ENCODE results near the gene PPP2R2B. TPM values are rescaled to one million over a fixed set of nuclear protein-coding genes. Genes with fewer than 3 reads are reported as not detected.

The PPP2R2B gene
- total RNA-seq, 1 experiment from 2014 or later = 20.3 TPM

DNA sequence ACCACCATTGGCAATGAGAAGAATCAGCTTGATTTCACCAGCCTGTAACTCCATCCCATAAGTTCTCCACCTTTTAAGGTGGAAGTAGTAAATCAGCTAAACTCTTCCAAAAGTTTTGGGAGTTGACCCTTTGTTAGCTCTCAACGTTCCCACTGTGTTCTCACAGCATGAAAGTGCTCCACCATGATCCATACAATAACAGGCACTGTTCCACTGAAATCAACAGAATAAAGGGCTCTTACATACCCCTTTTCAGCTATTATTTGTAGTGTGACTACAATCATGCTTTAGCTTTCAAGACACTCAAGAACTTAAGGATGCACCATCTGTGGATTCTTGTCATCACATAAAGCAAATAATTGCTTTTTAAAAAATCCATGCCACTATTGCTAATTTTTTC is 81.6 kb downstream of the PPP2R2B start:
- ATAC-seq (peak; percentile 65), DNase-seq (ENCODE audit: low spot score) (no peak)
- Mint-ChIP-seq H3K27ac (no peak overlapping the region), H3K36me3 (no peaks in the 10 kb centered on the region), H3K4me1 (peaks cover 67% of the 10 kb centered on the region), H3K27me3 (ENCODE audit: low read depth) (no peaks in the 10 kb centered on the region), H3K4me3 (no peak overlapping the region), H3K9me3 (no peaks in the 10 kb centered on the region)
- ChIA-PET CTCF (interaction anchor here (1.3 kb wide), 1 partner anchor 169 kb away, joined by 3 read pairs; no protein-coding TSS in a partner anchor), POLR2A (no interaction called here)
- TF ChIP-seq CBFB (CRISPR knock-in tag; IDR thresholded peaks at IDR 0.05; ENCODE audit: low read depth) = no peak
- no peak for TF ChIP-seq NR1H2 (CRISPR knock-in tag; IDR thresholded peaks at IDR 0.05)
- no peak for TF ChIP-seq NFATC4 (CRISPR knock-in tag; IDR thresholded peaks at IDR 0.05)

DNA sequence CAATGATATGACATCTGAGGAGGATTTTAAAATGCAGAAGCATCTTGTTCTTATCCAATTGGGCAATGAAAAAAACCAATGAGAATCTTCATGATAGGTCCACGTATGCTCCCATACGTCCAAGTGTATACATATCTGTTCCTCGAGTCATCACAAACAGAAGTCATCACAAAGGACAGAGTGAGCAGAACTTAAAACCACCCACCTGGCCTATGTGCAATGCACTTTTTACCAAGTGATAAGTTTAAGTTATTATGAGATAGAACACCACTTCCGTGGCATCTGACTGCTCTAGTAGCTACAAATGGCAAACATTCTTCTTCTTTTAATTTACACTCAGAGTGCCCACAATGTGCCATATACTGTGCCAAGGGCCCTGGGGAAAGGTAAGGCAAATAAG is 82.4 kb downstream of the PPP2R2B start:
- CTCF ChIA-PET = no interaction called here
- ATAC-seq (no peak), DNase-seq (ENCODE audit: low spot score) (no peak)
- no peaks in the 10 kb centered on the region for H3K36me3 Mint-ChIP-seq
- no peak overlapping the region for H3K4me3 Mint-ChIP-seq
- POLR2A ChIA-PET = no interaction called here
- TF ChIP-seq, protein P1, sequence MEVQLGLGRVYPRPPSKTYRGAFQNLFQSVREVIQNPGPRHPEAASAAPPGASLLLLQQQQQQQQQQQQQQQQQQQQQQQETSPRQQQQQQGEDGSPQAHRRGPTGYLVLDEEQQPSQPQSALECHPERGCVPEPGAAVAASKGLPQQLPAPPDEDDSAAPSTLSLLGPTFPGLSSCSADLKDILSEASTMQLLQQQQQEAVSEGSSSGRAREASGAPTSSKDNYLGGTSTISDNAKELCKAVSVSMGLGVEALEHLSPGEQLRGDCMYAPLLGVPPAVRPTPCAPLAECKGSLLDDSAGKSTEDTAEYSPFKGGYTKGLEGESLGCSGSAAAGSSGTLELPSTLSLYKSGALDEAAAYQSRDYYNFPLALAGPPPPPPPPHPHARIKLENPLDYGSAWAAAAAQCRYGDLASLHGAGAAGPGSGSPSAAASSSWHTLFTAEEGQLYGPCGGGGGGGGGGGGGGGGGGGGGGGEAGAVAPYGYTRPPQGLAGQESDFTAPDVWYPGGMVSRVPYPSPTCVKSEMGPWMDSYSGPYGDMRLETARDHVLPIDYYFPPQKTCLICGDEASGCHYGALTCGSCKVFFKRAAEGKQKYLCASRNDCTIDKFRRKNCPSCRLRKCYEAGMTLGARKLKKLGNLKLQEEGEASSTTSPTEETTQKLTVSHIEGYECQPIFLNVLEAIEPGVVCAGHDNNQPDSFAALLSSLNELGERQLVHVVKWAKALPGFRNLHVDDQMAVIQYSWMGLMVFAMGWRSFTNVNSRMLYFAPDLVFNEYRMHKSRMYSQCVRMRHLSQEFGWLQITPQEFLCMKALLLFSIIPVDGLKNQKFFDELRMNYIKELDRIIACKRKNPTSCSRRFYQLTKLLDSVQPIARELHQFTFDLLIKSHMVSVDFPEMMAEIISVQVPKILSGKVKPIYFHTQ (CRISPR knock-in tag; IDR thresholded peaks at IDR 0.05) = no peak
- TF ChIP-seq FOXP1 (CRISPR knock-in tag; IDR thresholded peaks at IDR 0.05; ENCODE audit: borderline replicate concordance) (no peak), ZNF317 (CRISPR knock-in tag; IDR thresholded peaks at IDR 0.05; ENCODE audit: borderline replicate concordance, low read depth) (no peak), SP1 (CRISPR knock-in tag; conservative IDR thresholded peaks at IDR 0.05) (no peak), PRRX2 (CRISPR knock-in tag; IDR thresholded peaks at IDR 0.05) (no peak), NR1H2 (CRISPR knock-in tag; IDR thresholded peaks at IDR 0.05) (no peak), TP53 (CRISPR knock-in tag; IDR thresholded peaks at IDR 0.05) (no peak)
- TF ChIP-seq, protein P2, sequence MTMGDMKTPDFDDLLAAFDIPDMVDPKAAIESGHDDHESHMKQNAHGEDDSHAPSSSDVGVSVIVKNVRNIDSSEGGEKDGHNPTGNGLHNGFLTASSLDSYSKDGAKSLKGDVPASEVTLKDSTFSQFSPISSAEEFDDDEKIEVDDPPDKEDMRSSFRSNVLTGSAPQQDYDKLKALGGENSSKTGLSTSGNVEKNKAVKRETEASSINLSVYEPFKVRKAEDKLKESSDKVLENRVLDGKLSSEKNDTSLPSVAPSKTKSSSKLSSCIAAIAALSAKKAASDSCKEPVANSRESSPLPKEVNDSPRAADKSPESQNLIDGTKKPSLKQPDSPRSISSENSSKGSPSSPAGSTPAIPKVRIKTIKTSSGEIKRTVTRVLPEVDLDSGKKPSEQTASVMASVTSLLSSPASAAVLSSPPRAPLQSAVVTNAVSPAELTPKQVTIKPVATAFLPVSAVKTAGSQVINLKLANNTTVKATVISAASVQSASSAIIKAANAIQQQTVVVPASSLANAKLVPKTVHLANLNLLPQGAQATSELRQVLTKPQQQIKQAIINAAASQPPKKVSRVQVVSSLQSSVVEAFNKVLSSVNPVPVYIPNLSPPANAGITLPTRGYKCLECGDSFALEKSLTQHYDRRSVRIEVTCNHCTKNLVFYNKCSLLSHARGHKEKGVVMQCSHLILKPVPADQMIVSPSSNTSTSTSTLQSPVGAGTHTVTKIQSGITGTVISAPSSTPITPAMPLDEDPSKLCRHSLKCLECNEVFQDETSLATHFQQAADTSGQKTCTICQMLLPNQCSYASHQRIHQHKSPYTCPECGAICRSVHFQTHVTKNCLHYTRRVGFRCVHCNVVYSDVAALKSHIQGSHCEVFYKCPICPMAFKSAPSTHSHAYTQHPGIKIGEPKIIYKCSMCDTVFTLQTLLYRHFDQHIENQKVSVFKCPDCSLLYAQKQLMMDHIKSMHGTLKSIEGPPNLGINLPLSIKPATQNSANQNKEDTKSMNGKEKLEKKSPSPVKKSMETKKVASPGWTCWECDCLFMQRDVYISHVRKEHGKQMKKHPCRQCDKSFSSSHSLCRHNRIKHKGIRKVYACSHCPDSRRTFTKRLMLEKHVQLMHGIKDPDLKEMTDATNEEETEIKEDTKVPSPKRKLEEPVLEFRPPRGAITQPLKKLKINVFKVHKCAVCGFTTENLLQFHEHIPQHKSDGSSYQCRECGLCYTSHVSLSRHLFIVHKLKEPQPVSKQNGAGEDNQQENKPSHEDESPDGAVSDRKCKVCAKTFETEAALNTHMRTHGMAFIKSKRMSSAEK (CRISPR knock-in tag; IDR thresholded peaks at IDR 0.05; ENCODE audit: borderline replicate concordance) = no peak
- TF ChIP-seq, protein P3, sequence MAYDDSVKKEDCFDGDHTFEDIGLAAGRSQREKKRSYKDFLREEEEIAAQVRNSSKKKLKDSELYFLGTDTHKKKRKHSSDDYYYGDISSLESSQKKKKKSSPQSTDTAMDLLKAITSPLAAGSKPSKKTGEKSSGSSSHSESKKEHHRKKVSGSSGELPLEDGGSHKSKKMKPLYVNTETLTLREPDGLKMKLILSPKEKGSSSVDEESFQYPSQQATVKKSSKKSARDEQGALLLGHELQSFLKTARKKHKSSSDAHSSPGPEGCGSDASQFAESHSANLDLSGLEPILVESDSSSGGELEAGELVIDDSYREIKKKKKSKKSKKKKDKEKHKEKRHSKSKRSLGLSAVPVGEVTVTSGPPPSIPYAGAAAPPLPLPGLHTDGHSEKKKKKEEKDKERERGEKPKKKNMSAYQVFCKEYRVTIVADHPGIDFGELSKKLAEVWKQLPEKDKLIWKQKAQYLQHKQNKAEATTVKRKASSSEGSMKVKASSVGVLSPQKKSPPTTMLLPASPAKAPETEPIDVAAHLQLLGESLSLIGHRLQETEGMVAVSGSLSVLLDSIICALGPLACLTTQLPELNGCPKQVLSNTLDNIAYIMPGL (CRISPR knock-in tag; IDR thresholded peaks at IDR 0.05) = no peak
- TF ChIP-seq, protein P4, sequence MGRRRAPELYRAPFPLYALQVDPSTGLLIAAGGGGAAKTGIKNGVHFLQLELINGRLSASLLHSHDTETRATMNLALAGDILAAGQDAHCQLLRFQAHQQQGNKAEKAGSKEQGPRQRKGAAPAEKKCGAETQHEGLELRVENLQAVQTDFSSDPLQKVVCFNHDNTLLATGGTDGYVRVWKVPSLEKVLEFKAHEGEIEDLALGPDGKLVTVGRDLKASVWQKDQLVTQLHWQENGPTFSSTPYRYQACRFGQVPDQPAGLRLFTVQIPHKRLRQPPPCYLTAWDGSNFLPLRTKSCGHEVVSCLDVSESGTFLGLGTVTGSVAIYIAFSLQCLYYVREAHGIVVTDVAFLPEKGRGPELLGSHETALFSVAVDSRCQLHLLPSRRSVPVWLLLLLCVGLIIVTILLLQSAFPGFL (CRISPR knock-in tag; IDR thresholded peaks at IDR 0.05; ENCODE audit: borderline replicate concordance) = no peak
- TF ChIP-seq, protein P5, sequence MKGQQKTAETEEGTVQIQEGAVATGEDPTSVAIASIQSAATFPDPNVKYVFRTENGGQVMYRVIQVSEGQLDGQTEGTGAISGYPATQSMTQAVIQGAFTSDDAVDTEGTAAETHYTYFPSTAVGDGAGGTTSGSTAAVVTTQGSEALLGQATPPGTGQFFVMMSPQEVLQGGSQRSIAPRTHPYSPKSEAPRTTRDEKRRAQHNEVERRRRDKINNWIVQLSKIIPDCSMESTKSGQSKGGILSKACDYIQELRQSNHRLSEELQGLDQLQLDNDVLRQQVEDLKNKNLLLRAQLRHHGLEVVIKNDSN (CRISPR knock-in tag; IDR thresholded peaks at IDR 0.05) = no peak
- TF ChIP-seq, protein P6, sequence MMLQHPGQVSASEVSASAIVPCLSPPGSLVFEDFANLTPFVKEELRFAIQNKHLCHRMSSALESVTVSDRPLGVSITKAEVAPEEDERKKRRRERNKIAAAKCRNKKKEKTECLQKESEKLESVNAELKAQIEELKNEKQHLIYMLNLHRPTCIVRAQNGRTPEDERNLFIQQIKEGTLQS (CRISPR knock-in tag; conservative IDR thresholded peaks at IDR 0.05) = no peak
- TF ChIP-seq, protein P7, sequence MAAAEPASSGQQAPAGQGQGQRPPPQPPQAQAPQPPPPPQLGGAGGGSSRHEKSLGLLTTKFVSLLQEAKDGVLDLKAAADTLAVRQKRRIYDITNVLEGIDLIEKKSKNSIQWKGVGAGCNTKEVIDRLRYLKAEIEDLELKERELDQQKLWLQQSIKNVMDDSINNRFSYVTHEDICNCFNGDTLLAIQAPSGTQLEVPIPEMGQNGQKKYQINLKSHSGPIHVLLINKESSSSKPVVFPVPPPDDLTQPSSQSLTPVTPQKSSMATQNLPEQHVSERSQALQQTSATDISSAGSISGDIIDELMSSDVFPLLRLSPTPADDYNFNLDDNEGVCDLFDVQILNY (CRISPR knock-in tag; IDR thresholded peaks at IDR 0.05) = no peak
- TF ChIP-seq, protein P8, sequence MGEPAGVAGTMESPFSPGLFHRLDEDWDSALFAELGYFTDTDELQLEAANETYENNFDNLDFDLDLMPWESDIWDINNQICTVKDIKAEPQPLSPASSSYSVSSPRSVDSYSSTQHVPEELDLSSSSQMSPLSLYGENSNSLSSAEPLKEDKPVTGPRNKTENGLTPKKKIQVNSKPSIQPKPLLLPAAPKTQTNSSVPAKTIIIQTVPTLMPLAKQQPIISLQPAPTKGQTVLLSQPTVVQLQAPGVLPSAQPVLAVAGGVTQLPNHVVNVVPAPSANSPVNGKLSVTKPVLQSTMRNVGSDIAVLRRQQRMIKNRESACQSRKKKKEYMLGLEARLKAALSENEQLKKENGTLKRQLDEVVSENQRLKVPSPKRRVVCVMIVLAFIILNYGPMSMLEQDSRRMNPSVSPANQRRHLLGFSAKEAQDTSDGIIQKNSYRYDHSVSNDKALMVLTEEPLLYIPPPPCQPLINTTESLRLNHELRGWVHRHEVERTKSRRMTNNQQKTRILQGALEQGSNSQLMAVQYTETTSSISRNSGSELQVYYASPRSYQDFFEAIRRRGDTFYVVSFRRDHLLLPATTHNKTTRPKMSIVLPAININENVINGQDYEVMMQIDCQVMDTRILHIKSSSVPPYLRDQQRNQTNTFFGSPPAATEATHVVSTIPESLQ (CRISPR knock-in tag; IDR thresholded peaks at IDR 0.05) = no peak
- TF ChIP-seq, protein P9, sequence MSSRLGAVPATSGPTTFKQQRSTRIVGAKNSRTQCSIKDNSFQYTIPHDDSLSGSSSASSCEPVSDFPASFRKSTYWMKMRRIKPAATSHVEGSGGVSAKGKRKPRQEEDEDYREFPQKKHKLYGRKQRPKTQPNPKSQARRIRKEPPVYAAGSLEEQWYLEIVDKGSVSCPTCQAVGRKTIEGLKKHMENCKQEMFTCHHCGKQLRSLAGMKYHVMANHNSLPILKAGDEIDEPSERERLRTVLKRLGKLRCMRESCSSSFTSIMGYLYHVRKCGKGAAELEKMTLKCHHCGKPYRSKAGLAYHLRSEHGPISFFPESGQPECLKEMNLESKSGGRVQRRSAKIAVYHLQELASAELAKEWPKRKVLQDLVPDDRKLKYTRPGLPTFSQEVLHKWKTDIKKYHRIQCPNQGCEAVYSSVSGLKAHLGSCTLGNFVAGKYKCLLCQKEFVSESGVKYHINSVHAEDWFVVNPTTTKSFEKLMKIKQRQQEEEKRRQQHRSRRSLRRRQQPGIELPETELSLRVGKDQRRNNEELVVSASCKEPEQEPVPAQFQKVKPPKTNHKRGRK (CRISPR knock-in tag; IDR thresholded peaks at IDR 0.05; ENCODE audit: borderline replicate concordance) = no peak
- no peak overlapping the region for H3K27ac Mint-ChIP-seq
- peaks cover 71% of the 10 kb centered on the region for H3K4me1 Mint-ChIP-seq
- no peaks in the 10 kb centered on the region for H3K27me3 Mint-ChIP-seq (ENCODE audit: low read depth)
- no peaks in the 10 kb centered on the region for H3K9me3 Mint-ChIP-seq
